HepG2 (cell line): Measurements from ENCODE around the gene SLC5A8. TPM values are rescaled to one million over a fixed set of nuclear protein-coding genes. Genes with fewer than 3 reads are reported as not detected.

Source experiments
- ATAC-seq: fragments of 200-7000 bp; cut with Tn5 transposase; 3 replicates; pipeline ENCODE4 v1.9.1; 2020; ENCODE audit warnings: mild to moderate bottlenecking, moderate library complexity
- BruUV-seq: library from RNA; stranded (reverse); fragments of 400-500 nt; replicated peaks from 2 replicates; lab custom pipeline; 2021; lab: Mats Ljungman, UMichigan
- CTCF ChIA-PET: fragments of 300-600 bp; formaldehyde crosslinking; extraction: SDS; loops from one replicate; lab custom pipeline; 2021; ENCODE audit warnings: low total read pairs, inconsistent platforms, low intra/inter-chr PET ratio; lab: Yijun Ruan, JAX
- POLR2A ChIA-PET: fragments of 350-600 bp; sonication (Branson Sonifier 250); formaldehyde crosslinking; loops from one replicate; lab custom pipeline; 2020; ENCODE audit warnings: antibody characterized with exemption, inconsistent platforms; lab: Yijun Ruan, JAX
- DNase-seq: peaks from one replicate; pipeline ENCODE4 v3.0.0-alpha.2; 2015; ENCODE audit warnings: low spot score
- FAIRE-seq: peaks from 3 replicates; lab custom pipeline; 2011; peaks lifted over from hg19 to GRCh38; lab: Jason Lieb, UNC
- H2AFZ ChIP-seq: one replicate; pipeline ENCODE4 v1.6.1; 2011; ENCODE audit warnings: low read length, inconsistent platforms
- H3K27ac ChIP-seq: fragments of 300-600 bp; 3 replicates; pipeline ENCODE4 v1.8.0; 2011; ENCODE audit warnings: mixed run types, mild to moderate bottlenecking, mixed read lengths, low read length, inconsistent platforms; ENCODE audit not compliant: insufficient read depth; ENCODE audit errors: extremely low read length
- H3K27me3 ChIP-seq, 2 experiments: fragments of 200-600 bp in 1 of 2; 2 replicates in 1 of 2; 3 replicates in 1 of 2; pipeline versions ENCODE4 v1.6.0 to v1.8.0; 2011; ENCODE audit warnings: low read length in 2 of 2, mild to moderate bottlenecking in 2 of 2, moderate library complexity in 2 of 2, inconsistent platforms in 1 of 2; ENCODE audit not compliant: insufficient read depth in 2 of 2, control insufficient read depth in 1 of 2
- H3K36me3 ChIP-seq, 2 experiments: fragments of 200-600 bp in 1 of 2; replicated peaks in 1 of 2; 2 replicates in 1 of 2; 3 replicates in 1 of 2; pipeline versions ENCODE4 v1.5.1 to v1.8.0; 2011; ENCODE audit warnings: low read length in 2 of 2, inconsistent platforms in 1 of 2; ENCODE audit not compliant: insufficient read depth in 2 of 2, control insufficient read depth in 1 of 2
- H3K4me1 ChIP-seq: 2 replicates; pipeline ENCODE4 v1.5.1; 2012; ENCODE audit warnings: low read length, inconsistent platforms; ENCODE audit not compliant: insufficient read depth
- H3K4me2 ChIP-seq: 2 replicates; pipeline ENCODE4 v1.6.0; 2011; ENCODE audit warnings: low read depth, low read length, inconsistent platforms
- H3K4me3 ChIP-seq, 3 experiments: fragments of 200-600 bp in 1 of 3; sonication (generic), shearing (Covaris generic) in 1 of 3; replicated peaks in 1 of 3; 2 replicates each; pipeline ENCODE4 v1.5.1; 2011 to 2016; ENCODE audit warnings: low read length in 3 of 3, inconsistent platforms in 2 of 3, low read depth in 2 of 3, mild to moderate bottlenecking in 2 of 3, control low read depth in 1 of 3, mixed read lengths in 1 of 3; ENCODE audit not compliant: insufficient read depth in 1 of 3
- H3K79me2 ChIP-seq: one replicate; pipeline ENCODE4 v1.6.1; 2011; ENCODE audit warnings: low read length, inconsistent platforms; ENCODE audit not compliant: insufficient read depth
- H3K9ac ChIP-seq: 2 replicates; pipeline ENCODE4 v1.6.0; 2011; ENCODE audit warnings: mild to moderate bottlenecking, low read depth, low read length, inconsistent platforms; ENCODE audit not compliant: insufficient read depth
- H3K9me3 ChIP-seq: 2 replicates; pipeline ENCODE4 v1.5.1; 2012; ENCODE audit warnings: mild to moderate bottlenecking, low read length
- H4K20me1 ChIP-seq: 2 replicates; pipeline ENCODE4 v1.6.0; 2011; ENCODE audit warnings: inconsistent platforms, mild to moderate bottlenecking, low read length, moderate library complexity; ENCODE audit not compliant: insufficient read depth
- ELF1 ChIP-seq: sonication (generic); formaldehyde crosslinking; IDR thresholded peaks from 2 replicates; pipeline ENCODE4 v1.4.0; 2020; ENCODE audit warnings: missing genetic modification reagents
- GABPB1 ChIP-seq: IDR thresholded peaks from 2 replicates; pipeline ENCODE4 v1.6.1; 2016; ENCODE audit warnings: mild to moderate bottlenecking, missing genetic modification reagents, moderate library complexity, missing compliant biosample characterization
- HNRNPK ChIP-seq: fragments of 200-400 bp; formaldehyde crosslinking; IDR thresholded peaks from 2 replicates; pipeline ENCODE4 v1.6.1; 2018; ENCODE audit warnings: low read length, low read depth, moderate library complexity, mild to moderate bottlenecking; ENCODE audit not compliant: poor library complexity, severe bottlenecking
- HOXA9 ChIP-seq: sonication (generic); formaldehyde crosslinking; IDR thresholded peaks from 2 replicates; pipeline ENCODE4 v1.8.1; 2022; ENCODE audit warnings: missing genetic modification reagents, mild to moderate bottlenecking, moderate library complexity, borderline replicate concordance
- JUND ChIP-seq: sonication (generic); formaldehyde crosslinking; IDR thresholded peaks from 2 replicates; pipeline ENCODE4 v1.8.0; 2022; ENCODE audit warnings: mild to moderate bottlenecking, missing genetic modification reagents
- MLLT10 ChIP-seq: sonication (generic); formaldehyde crosslinking; IDR thresholded peaks from 2 replicates; pipeline ENCODE4 v1.4.0; 2020; ENCODE audit warnings: missing genetic modification reagents
- MYNN ChIP-seq: sonication (generic); formaldehyde crosslinking; IDR thresholded peaks from 2 replicates; pipeline ENCODE4 v1.4.0; 2020; ENCODE audit warnings: mild to moderate bottlenecking, low read depth, missing genetic modification reagents
- POLR2G ChIP-seq: fragments of 200-400 bp; formaldehyde crosslinking; IDR thresholded peaks from 2 replicates; pipeline ENCODE4 v1.6.1; 2018; ENCODE audit warnings: mild to moderate bottlenecking, low read depth, low read length, moderate library complexity
- RFX1 ChIP-seq: fragments of 450-650 bp; IDR thresholded peaks from 2 replicates; pipeline ENCODE4 v1.6.1; 2017
- RFX5 ChIP-seq: IDR thresholded peaks from 2 replicates; pipeline ENCODE4 v1.6.1; 2011; ENCODE audit warnings: low read depth, low read length, improper control_type of control experiment
- SIX1 ChIP-seq: sonication (generic); formaldehyde crosslinking; IDR thresholded peaks from 2 replicates; pipeline ENCODE4 v1.4.0; 2020; ENCODE audit warnings: missing genetic modification reagents, borderline replicate concordance
- SMAD1 ChIP-seq: sonication (generic); formaldehyde crosslinking; IDR thresholded peaks from 2 replicates; pipeline ENCODE4 v1.4.0; 2020; ENCODE audit warnings: missing genetic modification reagents, low read depth, mild to moderate bottlenecking, borderline replicate concordance
- SRY ChIP-seq: sonication (generic); formaldehyde crosslinking; IDR thresholded peaks from 2 replicates; pipeline ENCODE4 v1.8.0; 2022; ENCODE audit warnings: mild to moderate bottlenecking, missing genetic modification reagents
- ZMAT3 ChIP-seq: sonication (generic); formaldehyde crosslinking; conservative IDR thresholded peaks from 2 replicates; pipeline ENCODE4 v1.7.0; 2021; ENCODE audit warnings: missing genetic modification reagents
- ZNF24 ChIP-seq: fragments of 450-650 bp; IDR thresholded peaks from 2 replicates; pipeline ENCODE4 v1.6.1; 2017; ENCODE audit warnings: antibody characterized with exemption, mild to moderate bottlenecking
- ZNF34 ChIP-seq: sonication (generic); formaldehyde crosslinking; IDR thresholded peaks from 2 replicates; pipeline ENCODE4 v1.4.0; 2020; ENCODE audit warnings: mild to moderate bottlenecking, missing genetic modification reagents, borderline replicate concordance
- ZNF44 ChIP-seq: sonication (generic); formaldehyde crosslinking; IDR thresholded peaks from 2 replicates; pipeline ENCODE4 v1.5.1; 2020; ENCODE audit warnings: mild to moderate bottlenecking, missing genetic modification reagents
- ZNF501 ChIP-seq: sonication (generic); formaldehyde crosslinking; IDR thresholded peaks from 2 replicates; pipeline ENCODE4 v1.5.1; 2020; ENCODE audit warnings: mild to moderate bottlenecking, moderate library complexity, missing genetic modification reagents
- ZNF569 ChIP-seq: sonication (generic); formaldehyde crosslinking; IDR thresholded peaks from 2 replicates; pipeline ENCODE4 v1.5.0; 2020; ENCODE audit warnings: mild to moderate bottlenecking, missing genetic modification reagents, moderate library complexity, borderline replicate concordance
- WGBS: methylation state at CpG from one replicate; pipeline ENCODE4 v1.1.6; 2017; ENCODE audit warnings: low lambda C conversion rate; 5-methylcytosine and 5-hydroxymethylcytosine counted together
- in situ Hi-C: cut with HindIII; loops from 2 replicates; pipeline ENCODE4 v1.10.0; 2017; ENCODE audit warnings: low pct_unique_long_range_greater_than_20kb; ENCODE audit not compliant: extremely low pct_ligation_motif_present
- intact Hi-C: fragments of 100-400 bp; cut with micrococcal nuclease; formaldehyde crosslinking; loops from one replicate; pipeline ENCODE4 v1.10.0; 2022; ENCODE audit not compliant: unreplicated experiment
- polyA plus RNA-seq, 8 experiments: library from polyadenylated mRNA; depleted of rRNA in 3 of 8; stranded (reverse) in 7 of 8; unstranded in 1 of 8; fragments of >200 nt; fragmentation: Illumina TruSeq in 4 of 8; extraction: Trizol in 4 of 8; gene quantifications; 2 replicates each; pipeline versions ENCODE4 v1.2.1 to v1.2.3, GENCODE V29; 2011 to 2016; ENCODE audit warnings: low read depth in 4 of 8, missing spikeins in 1 of 8, mixed read lengths in 1 of 8; ENCODE audit not compliant: insufficient read depth in 1 of 8
- total RNA-seq, 5 experiments: library from RNA; depleted of rRNA; stranded (reverse); fragments of >200 nt; fragmentation: Illumina TruSeq; extraction: Trizol; gene quantifications; 2 replicates each; pipeline ENCODE4 v1.2.3, GENCODE V29; 2016; ENCODE audit warnings: low read depth in 1 of 5
- TF ChIP-seq, protein P1 (sequence below): sonication (generic); formaldehyde crosslinking; IDR thresholded peaks from 2 replicates; pipeline ENCODE4 v1.5.0; 2020; ENCODE audit warnings: missing genetic modification reagents
- TF ChIP-seq, protein P2 (sequence below): sonication (generic); formaldehyde crosslinking; IDR thresholded peaks from 2 replicates; pipeline ENCODE4 v1.4.0; 2020; ENCODE audit warnings: low read depth, mild to moderate bottlenecking, missing genetic modification reagents

The SLC5A8 gene
- total and polyA plus RNA-seq, 2 of the 13 experiments (the other 11 are each of a cell fraction or from before 2014, with no cell fraction given), result not detected

DNA sequence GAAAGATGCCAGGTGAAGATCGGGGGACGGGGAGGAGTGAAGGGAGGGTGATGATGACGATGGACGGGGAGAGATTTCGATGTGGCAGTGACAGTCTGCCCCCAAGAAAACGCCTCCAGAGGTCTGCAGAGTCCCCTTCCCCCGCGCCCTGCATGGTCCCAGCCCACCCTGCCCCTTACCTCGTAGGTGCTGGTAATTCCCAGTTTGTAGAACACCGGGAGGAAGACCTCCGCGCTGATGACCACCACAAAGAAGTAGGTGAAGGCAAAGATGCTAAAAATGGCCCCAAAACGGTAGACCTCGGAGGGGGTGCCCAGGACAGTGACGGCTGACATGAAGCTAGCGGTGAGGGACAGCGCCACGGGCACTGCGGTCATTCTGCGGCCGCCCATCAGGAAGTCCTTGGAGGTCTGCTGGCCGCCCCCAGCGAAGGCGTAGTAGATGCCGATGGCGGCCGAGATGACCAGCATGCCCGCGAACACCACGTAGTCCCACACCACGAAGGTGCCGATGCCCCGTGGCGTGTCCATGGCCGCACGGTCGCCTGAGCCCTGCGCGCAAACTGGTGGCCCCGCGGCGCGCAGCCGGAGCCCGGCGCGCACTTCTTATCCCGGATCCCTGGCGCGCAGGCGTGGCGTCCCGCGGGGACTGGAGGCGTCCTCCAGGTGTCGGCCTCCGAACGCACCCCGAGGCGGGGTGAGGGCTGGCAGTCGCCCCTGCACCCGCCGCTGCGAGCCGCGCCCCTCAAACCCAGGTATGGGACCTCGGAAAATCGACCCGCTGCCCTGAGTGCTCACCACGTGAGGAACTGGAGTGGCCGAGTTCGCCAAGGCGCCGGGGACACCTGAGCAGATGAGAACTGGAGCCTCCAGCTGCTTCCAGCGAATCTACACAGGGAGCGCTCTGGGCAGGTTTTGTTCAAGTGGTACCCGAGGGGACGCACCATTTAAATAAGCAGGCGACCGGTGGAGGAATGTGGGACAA, at the start of gene SLC5A8 (continued):
- TF ChIP-seq HOXA9 (CRISPR knock-in tag), result no peak

DNA sequence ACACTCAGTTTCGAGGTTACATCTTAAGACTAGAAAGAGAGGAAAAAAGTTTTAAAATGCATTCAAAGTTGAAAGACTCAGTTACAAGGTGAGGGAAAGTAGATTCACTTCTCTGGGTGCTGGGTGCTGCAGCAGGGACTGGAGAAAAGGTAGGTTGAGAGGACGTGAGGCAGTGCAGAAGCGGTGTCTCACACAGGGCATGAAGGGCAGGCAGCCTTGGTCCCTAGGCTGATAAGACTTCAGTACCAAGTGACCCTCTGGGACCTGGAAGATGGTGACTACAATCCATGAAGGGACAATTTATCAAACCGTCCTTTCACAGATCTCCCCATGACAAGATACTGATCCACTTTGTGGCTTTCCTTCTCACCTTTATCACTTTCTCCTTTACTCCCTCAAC, 47.3 kb upstream of the SLC5A8 start:
- Histone ChIP-seq H2AFZ (no peak overlapping the region), H3K79me2 (no peaks in the 10 kb centered on the region)
- intact Hi-C loops, result no loop called here
- no peak for TF ChIP-seq ELF1 (CRISPR knock-in tag)
- no peak for TF ChIP-seq ZNF501 (CRISPR knock-in tag)
- no peak for TF ChIP-seq SMAD1 (CRISPR knock-in tag)
- TF ChIP-seq HNRNPK, result no peak
- TF ChIP-seq GABPB1 (CRISPR knock-in tag), result no peak
- no peak for TF ChIP-seq ZMAT3 (CRISPR knock-in tag)
- TF ChIP-seq SIX1, result no peak
- TF ChIP-seq ZNF24, result no peak
- TF ChIP-seq ZNF44, result no peak
- TF ChIP-seq SRY, result no peak
- no peak for TF ChIP-seq JUND
- TF ChIP-seq, protein P1, sequence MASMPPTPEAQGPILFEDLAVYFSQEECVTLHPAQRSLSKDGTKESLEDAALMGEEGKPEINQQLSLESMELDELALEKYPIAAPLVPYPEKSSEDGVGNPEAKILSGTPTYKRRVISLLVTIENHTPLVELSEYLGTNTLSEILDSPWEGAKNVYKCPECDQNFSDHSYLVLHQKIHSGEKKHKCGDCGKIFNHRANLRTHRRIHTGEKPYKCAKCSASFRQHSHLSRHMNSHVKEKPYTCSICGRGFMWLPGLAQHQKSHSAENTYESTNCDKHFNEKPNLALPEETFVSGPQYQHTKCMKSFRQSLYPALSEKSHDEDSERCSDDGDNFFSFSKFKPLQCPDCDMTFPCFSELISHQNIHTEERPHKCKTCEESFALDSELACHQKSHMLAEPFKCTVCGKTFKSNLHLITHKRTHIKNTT (CRISPR knock-in tag), result no peak
- no peak for TF ChIP-seq MLLT10
- TF ChIP-seq RFX5, result no peak
- TF ChIP-seq ZNF34 (CRISPR knock-in tag), result no peak
- TF ChIP-seq MYNN (CRISPR knock-in tag), result no peak
- no peak for TF ChIP-seq POLR2G
- no peak for TF ChIP-seq RFX1
- TF ChIP-seq, protein P2, sequence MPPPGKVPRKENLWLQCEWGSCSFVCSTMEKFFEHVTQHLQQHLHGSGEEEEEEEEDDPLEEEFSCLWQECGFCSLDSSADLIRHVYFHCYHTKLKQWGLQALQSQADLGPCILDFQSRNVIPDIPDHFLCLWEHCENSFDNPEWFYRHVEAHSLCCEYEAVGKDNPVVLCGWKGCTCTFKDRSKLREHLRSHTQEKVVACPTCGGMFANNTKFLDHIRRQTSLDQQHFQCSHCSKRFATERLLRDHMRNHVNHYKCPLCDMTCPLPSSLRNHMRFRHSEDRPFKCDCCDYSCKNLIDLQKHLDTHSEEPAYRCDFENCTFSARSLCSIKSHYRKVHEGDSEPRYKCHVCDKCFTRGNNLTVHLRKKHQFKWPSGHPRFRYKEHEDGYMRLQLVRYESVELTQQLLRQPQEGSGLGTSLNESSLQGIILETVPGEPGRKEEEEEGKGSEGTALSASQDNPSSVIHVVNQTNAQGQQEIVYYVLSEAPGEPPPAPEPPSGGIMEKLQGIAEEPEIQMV (CRISPR knock-in tag), result no peak
- TF ChIP-seq ZNF569 (CRISPR knock-in tag), result no peak
- TF ChIP-seq, all 625 proteins: peak for 0
- whole genome bisulfite sequencing, result 0% methylated on average over 4 of the region's 4 CpGs
- in situ Hi-C loops, result no loop called here
- ChIA-PET CTCF (no interaction called here), POLR2A (no interaction called here)
- H3K9ac ChIP-seq, result no peak overlapping the region
- H3K27ac ChIP-seq, result no peak overlapping the region
- H3K9me3 ChIP-seq, result no peaks in the 10 kb centered on the region
- no peaks in the 10 kb centered on the region; a peak in 1 of 5 replicates for H3K27me3 ChIP-seq
- FAIRE-seq, result no peak
- no peaks in the 10 kb centered on the region for H3K4me1 ChIP-seq
- no peaks in the 10 kb centered on the region for H3K36me3 ChIP-seq
- DNase-seq, result no peak
- no TSS peak for BruUV-seq
- H3K4me3 ChIP-seq, result no peak overlapping the region
- H4K20me1 ChIP-seq, result no peaks in the 10 kb centered on the region
- H3K4me2 ChIP-seq, result no peak overlapping the region
- no peak for ATAC-seq
